Peyer's patch (tissue), 4 donors: ENCODE data around the gene FAM222A. TPM values are rescaled to one million over a fixed set of nuclear protein-coding genes. Genes with fewer than 3 reads are reported as not detected.
A peak's percentile ranks its signal among the peaks of the same experiment; 100 is the strongest.

ENCODE experiments used
- DNase-seq, 3 donors: peaks; one replicate each; pipeline ENCODE4 v3.0.0-alpha.2; 2017 to 2019
- H3K27ac ChIP-seq, 4 donors: fragments of 200-600 bp; sonication (generic); one replicate each; pipeline ENCODE4 v1.5.1; 2016 to 2019
- H3K27me3 ChIP-seq, 2 donors: fragments of 200-600 bp; sonication (generic); one replicate each; pipeline ENCODE4 v1.5.1; 2019
- H3K36me3 ChIP-seq, 3 donors: fragments of 200-600 bp; sonication (generic); one replicate each; pipeline ENCODE4 v1.5.1; 2016 to 2019
- H3K4me1 ChIP-seq, 4 donors: fragments of 200-600 bp; sonication (generic); one replicate each; pipeline ENCODE4 v1.5.1; 2016 to 2019
- H3K4me3 ChIP-seq, 4 donors: fragments of 200-600 bp; sonication (generic); 1 replicate in 3 of 4; 2 replicates in 1 of 4; pipeline ENCODE4 v1.5.1; 2016 to 2019; ENCODE audit warnings: mild to moderate bottlenecking in 1 of 4
- H3K9me3 ChIP-seq, 4 donors: fragments of 200-600 bp; sonication (generic); one replicate each; pipeline ENCODE4 v1.5.1; 2016 to 2019; ENCODE audit warnings: mild to moderate bottlenecking in 1 of 4
- POLR2A ChIP-seq, 2 donors: fragments of 450-650 bp; IDR thresholded peaks; one replicate each; pipeline ENCODE4 v1.5.1; 2017; ENCODE audit warnings: antibody characterized with exemption in 2 of 2, mild to moderate bottlenecking in 2 of 2, moderate library complexity in 2 of 2
- total RNA-seq, 4 donors: library from RNA; depleted of rRNA; stranded (reverse); fragments of >200 nt; gene quantifications; one replicate each; pipeline ENCODE4 v1.1.0, GENCODE V29; 2016
- TF ChIP-seq, protein P1 (sequence below), 6 experiments: fragments of 450-650 bp in 4 of 6; fragments of 200-600 bp in 2 of 6; sonication (generic) in 1 of 6; IDR thresholded peaks; one replicate each; pipeline ENCODE4 v1.5.1; 2017 to 2019; ENCODE audit warnings: antibody characterized with exemption in 6 of 6, mild to moderate bottlenecking in 3 of 6, moderate library complexity in 1 of 6

The FAM222A gene
- total RNA-seq, 4 donors from 2014 or later = 3.9 to 26.1 (median 7.0) TPM

DNA sequence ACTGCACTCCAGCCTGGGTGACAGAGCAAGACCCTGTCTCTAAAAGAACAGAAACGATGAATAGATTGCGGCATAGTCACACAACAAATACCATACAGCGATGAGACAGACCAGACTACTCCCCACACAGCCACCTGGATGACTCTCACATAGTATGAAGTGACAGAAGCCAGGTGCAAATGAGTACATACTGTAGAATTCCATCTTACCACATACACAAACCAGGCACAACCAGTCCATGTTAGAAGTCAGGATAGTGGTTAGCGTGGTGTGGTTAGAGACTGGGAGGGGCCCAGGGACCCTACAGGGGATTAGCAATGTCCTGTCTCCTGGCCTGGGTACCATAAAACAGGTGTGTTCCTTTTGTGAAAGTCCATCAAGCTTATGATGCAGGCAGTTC lies 53.8 kb downstream of the FAM222A start:
- Histone ChIP-seq H3K27ac (no peak overlapping the region), H3K36me3 (no peaks in the 10 kb centered on the region)

GRCh38 chr12:109767991-109768900 lies 54.6 kb downstream of the FAM222A start:
- no peaks in the 10 kb centered on the region for H3K27me3 ChIP-seq
- peak in 2 of 3 donors; percentile 35 to 37 for DNase-seq
- TF ChIP-seq, protein P1, sequence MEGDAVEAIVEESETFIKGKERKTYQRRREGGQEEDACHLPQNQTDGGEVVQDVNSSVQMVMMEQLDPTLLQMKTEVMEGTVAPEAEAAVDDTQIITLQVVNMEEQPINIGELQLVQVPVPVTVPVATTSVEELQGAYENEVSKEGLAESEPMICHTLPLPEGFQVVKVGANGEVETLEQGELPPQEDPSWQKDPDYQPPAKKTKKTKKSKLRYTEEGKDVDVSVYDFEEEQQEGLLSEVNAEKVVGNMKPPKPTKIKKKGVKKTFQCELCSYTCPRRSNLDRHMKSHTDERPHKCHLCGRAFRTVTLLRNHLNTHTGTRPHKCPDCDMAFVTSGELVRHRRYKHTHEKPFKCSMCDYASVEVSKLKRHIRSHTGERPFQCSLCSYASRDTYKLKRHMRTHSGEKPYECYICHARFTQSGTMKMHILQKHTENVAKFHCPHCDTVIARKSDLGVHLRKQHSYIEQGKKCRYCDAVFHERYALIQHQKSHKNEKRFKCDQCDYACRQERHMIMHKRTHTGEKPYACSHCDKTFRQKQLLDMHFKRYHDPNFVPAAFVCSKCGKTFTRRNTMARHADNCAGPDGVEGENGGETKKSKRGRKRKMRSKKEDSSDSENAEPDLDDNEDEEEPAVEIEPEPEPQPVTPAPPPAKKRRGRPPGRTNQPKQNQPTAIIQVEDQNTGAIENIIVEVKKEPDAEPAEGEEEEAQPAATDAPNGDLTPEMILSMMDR (IDR thresholded peaks at IDR 0.05) = no peak

More for the DNA sequence above, 53.8 kb downstream of the FAM222A start:
- Histone ChIP-seq H3K4me1 (no peaks in the 10 kb centered on the region), H3K9me3 (no peaks in the 10 kb centered on the region), H3K27me3 (no peaks in the 10 kb centered on the region), H3K4me3 (no peak overlapping the region)
- no peak for DNase-seq
- TF ChIP-seq, protein P1 (IDR thresholded peaks at IDR 0.05) = no peak
- no peak for TF ChIP-seq POLR2A (IDR thresholded peaks at IDR 0.05)

GRCh38 chr12:109768901-109769670 lies 55.5 kb downstream of the FAM222A start:
- Histone ChIP-seq H3K27ac (no peak overlapping the region), H3K36me3 (no peaks in the 10 kb centered on the region), H3K9me3 (no peaks in the 10 kb centered on the region), H3K27me3 (no peaks in the 10 kb centered on the region), H3K4me3 (no peak overlapping the region), H3K4me1 (peaks cover 0 to 8% (median 0%) of the 10 kb centered on the region in 4 donors)
- TF ChIP-seq POLR2A (IDR thresholded peaks at IDR 0.05) = no peak
- TF ChIP-seq, protein P1 (IDR thresholded peaks at IDR 0.05) = no peak
- DNase-seq = peak in 2 of 3 donors; percentile 29 to 32

More at GRCh38 chr12:109767991-109768900, 54.6 kb downstream of the FAM222A start:
- no peaks in the 10 kb centered on the region for H3K36me3 ChIP-seq
- no peak overlapping the region for H3K4me3 ChIP-seq
- H3K9me3 ChIP-seq = no peaks in the 10 kb centered on the region
- no peak overlapping the region for H3K27ac ChIP-seq
- H3K4me1 ChIP-seq = peaks cover 0 to 5% (median 0%) of the 10 kb centered on the region in 4 donors

- H3K4me1 ChIP-seq = peaks cover 0 to 8% (median 0%) of the 10 kb centered on the region in 4 donors
- TF ChIP-seq POLR2A (IDR thresholded peaks at IDR 0.05) = no peak
- TF ChIP-seq, protein P1 (IDR thresholded peaks at IDR 0.05) = no peak
- H3K27me3 ChIP-seq = no peaks in the 10 kb centered on the region
- DNase-seq = peak in 2 of 3 donors; percentile 24 to 31
- H3K9me3 ChIP-seq = no peaks in the 10 kb centered on the region
- no peaks in the 10 kb centered on the region for H3K36me3 ChIP-seq
- no peak overlapping the region for H3K4me3 ChIP-seq
- no peak overlapping the region for H3K27ac ChIP-seq
Observed at GRCh38 chr12:109770104-109770860, 56.7 kb downstream of the FAM222A start.
